ENCODE data around the gene TMEM250.

TMEM250 gene

DNA sequence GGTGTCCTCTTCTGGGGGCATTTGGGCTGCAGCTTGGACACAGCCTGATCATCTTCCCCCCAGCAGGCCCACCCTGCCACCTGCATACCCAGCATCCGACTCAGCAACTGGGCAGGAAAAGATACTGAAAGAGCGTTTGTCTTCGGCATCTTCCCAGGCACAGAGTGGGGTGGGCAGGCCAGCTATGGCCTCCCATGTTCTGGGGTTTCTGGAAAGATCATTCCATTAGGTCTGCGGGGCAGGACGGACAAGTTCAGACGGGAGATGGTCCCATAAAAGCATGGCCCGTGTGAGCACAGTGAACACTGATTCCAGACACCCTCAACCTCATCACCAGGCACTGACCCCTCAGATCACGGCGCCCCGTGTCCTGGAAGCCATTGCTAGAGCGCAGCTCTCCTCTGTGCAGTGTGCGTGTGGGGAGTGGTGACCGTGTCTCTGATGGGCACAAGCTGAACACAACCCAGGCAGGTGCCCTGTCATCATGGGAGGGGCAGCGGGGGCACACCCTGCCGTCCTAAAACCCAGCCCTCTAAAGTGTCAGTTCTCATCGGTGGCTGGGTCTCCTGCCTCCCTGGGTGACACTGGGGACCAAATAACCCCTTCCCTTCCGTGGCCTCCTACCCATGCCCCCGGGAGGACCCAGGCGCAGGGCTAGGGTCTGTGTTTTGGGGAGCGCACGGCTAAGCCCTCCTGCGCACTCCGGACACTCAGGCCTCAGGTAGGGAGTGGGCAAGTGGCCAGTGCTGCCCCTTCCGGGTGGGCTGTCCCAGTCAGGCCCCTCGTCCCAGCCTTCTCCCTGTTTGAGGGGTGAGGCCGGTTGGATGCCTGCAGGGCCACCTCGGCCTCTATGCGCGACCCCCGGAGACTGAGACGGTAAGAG is 13.2 kb upstream of the TMEM250 start:
- no peak for DNase-seq

DNA sequence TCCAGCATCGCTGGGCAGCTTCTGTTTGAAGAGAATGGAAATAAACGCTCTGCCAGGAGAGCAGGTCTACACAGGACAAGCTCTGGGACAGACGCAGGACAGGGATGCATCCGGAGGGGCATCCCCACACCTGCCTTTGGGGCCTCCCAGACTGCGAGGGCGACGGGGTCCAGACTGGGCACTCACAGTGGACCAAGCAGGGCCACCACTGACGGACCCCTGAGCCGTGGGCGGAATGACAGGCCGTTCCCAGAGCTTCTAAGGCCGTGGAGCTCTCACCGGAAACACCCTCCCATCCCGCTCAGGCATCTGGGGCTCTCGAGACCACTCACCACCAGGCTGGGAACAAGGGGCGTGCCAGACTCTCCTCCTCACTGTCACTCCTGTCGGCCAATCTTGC is 10.5 kb upstream of the TMEM250 start:
- no peak for DNase-seq

- no peak for DNase-seq
Measured at GRCh38 chr9:136128436-136128835, 9.8 kb upstream of the TMEM250 start.

GRCh38 chr9:136127313-136127712 is 8.6 kb upstream of the TMEM250 start:
- no peak for DNase-seq

- no peak for DNase-seq
Measured at GRCh38 chr9:136124976-136125692, 6.5 kb upstream of the TMEM250 start.

- DNase-seq, result peak; percentile 73
Measured at GRCh38 chr9:136122425-136123383, 4.0 kb upstream of the TMEM250 start.

GRCh38 chr9:136121801-136122200 is 3.1 kb upstream of the TMEM250 start:
- DNase-seq, result no peak

- DNase-seq, result no peak
Measured at GRCh38 chr9:136120438-136120844, 1.8 kb upstream of the TMEM250 start.

GRCh38 chr9:136119883-136120393 is 1.3 kb upstream of the TMEM250 start:
- no peak for DNase-seq

- peak; percentile 51 for DNase-seq
Measured at GRCh38 chr9:136119061-136119882, 597 bp upstream of the TMEM250 start.

- DNase-seq, result no peak
Measured at GRCh38 chr9:136117916-136118319, 757 bp downstream of the TMEM250 start.

GRCh38 chr9:136117291-136117915 is 1.3 kb downstream of the TMEM250 start:
- no peak for DNase-seq

DNA sequence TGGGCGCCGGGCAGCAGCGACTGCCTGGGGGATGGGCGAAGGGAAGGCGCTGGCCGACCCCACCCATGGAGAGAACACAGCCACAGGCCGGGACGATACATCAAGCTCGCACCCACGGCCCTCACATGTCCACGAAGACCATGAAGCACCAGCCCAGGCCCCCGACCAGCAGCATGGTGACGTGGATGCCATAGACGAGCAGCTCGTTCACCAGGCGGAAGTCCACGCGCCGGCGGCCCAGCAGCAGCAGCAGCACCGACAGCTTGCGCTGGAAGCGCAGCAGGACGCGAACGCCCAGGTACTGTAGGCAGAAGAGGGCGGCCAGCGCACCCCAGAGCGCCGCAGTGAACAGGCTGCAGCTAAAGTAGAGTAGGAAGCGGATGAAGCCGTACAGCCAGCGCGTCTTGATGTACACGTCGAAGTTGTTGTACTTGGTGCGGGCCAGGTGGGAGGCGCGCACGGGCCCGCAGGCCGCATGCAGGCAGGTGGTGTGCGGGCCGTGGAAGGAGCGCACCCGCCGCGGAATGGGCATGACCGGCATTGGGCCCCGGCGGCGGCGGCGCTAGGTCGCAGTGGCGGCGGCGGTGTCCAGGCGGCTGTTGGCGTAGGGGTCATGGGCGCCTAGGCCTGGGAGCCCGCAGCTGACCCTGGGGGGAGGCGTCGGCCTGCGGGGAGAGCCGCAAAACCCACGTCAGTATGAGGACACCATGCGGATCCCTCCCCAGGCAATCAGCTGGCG is 2.1 kb downstream of the TMEM250 start:
- no peak for DNase-seq

DNA sequence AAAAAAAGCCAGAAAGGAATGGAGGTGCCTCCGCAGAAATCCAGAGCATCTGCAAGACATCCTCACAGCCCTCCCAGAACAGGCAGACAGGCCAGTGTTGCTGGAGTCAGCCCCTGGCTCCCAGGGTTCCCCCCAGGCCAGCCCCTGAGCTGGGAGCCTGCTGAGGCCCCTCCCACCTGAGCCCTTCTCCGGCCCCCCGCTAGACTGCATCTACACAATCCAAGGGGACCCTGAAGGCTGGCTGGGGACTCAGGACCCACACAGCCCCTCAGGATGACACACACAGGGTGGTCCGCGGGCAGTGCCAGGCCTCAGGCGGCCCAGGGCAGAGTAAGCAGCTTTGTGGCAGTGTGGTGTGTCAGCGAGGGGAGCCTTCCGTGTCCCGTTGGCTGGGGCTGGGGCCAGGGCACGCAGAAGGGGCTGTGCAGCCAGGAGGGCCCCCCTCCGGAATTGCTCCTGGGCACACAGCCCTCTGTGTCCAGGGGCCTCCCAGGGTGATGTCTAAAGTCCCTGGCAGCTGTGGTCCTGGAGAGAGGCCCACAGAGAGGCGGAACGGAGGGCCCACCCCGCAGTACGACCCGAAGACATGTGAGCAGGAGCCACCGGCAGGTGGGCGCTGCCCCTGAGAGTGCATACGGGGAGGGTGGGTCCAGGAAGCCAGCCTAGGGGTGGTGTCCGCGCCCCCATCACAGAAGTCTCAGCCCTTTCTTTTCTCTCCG is 2.9 kb downstream of the TMEM250 start:
- DNase-seq, result no peak

DNA sequence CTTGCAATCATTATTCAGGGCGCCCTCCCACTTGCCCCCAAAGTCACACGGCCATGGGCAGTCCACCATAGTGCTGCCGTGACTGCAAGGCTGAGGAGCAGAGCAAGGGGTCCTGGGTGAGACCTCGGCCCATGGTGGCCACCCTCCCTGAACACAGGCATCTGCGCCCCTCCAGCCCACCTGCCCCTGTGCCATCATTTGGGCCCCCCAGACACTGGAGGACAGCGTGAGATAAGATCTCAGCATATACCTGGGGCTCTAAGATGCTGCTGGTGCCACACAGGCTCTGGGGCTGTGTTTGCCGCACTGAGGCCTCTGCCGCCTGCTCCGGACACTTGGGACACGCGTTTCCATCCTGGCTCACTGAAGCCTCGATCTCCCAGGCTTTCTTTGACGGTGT is 3.5 kb downstream of the TMEM250 start:
- DNase-seq, result no peak

DNA sequence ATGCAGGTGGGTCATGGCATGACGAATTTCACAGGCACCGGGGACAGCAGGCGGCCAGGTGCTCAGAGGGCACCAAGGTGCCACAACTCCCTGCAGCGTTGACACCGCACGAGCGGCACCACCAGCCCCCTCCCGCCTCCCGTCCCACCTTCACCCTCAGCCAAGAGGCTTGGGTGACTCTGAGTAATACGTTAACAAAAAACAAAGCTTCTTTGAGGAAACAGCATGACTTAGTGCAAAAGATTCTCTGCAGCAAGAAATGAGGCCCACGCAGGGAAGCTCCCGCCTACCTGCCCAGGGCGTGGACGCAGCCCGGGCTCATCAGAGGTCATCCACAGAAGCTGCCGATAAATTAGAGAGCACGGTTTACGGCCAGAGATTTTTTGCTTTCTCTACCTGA is 4.1 kb downstream of the TMEM250 start:
- no peak for DNase-seq

- DNase-seq, result no peak
Measured at GRCh38 chr9:136112541-136112940, 6.1 kb downstream of the TMEM250 start.

GRCh38 chr9:136111910-136112309 is 6.8 kb downstream of the TMEM250 start:
- DNase-seq, result no peak

GRCh38 chr9:136111190-136111589 is 7.5 kb downstream of the TMEM250 start:
- DNase-seq, result no peak
